Stimulated activated CD4-positive, alpha-beta T cell treated with anti-CD3 and anti-CD28 coated beads, Interleukin-2, amount 100 ng/mL, for 48 hours (primary cell): ENCODE results near the gene SPEM1.

Experiments used
- DNase-seq, 2 donors: peaks; one replicate each; pipeline ENCODE4 v3.0.0-alpha.2; 2020

Gene SPEM1

DNA sequence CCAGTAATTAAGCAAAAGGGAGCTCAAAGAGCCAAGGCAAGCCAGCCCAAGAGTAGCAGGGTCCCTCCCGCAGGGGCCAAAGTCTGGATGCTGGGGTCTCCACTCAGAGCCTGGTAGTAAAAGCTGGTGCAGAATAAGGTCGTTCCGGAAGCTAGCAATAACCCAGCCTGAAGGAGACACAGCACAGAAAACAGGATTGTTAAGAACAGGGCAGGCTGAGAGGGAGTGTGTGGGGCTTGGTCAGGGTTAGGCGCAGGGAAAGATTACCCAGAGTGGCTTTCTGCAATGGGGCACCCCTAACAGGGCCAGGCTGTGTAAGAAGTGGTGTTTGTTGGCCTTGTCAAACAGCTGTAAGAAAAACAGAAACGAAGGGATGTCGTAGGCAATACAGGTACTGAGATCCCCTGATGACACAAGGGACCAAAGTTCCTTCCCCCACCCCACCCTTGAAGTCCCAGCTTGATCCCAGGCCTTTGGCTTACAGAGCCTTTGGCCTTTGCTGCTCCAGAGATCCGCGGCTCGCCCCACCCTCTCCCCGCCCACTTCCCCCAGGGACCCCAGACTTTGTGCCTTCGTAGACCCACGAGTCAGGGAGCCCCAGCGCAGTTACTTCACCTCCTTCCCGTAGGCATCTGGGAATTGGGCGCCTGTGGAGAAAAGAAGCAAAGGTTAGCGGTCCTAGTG is 16.9 kb upstream of the SPEM1 start:
- DNase-seq = no peak

GRCh38 chr17:7403727-7403976 is 16.5 kb upstream of the SPEM1 start:
- no peak for DNase-seq

GRCh38 chr17:7403977-7404736 is 16.0 kb upstream of the SPEM1 start, which contains the start of gene TMEM256:
Gene TMEM256 (minus strand): TSS chr17:7404097. CDS start chr17:7404084, 13 bp downstream.
- peak; percentile 89 to 90 for DNase-seq

DNA sequence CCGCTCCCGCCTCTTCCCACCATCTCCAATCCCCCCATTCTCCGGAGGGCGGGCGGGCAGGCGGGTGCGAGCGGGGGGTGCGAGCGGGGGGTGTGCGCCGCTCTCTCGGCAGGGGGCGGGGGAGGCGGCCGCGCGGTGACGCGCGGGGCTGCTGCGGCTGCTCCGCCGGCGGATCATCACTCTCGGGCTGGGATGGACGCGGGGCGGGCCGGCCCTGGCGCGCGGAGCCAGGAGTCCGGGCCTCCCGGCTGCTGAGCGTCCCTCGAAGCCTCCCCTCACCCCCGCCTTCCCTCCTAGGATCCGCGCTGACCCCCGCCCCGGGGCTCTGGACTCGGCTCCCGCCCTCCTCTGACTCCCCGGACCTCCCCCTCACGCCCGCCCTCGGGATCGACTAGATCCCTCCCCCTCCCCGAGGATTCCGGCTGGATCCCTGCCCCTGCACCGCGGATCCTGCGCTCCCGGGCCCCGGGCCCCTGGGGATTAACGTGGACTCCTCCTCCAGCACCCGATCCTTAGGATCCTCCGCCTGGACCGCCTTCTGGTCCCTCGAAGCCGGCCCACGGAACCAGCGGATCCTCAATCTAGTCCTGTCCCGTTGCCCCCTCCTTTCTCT is 15.3 kb upstream of the SPEM1 start:
- DNase-seq = no peak

DNA sequence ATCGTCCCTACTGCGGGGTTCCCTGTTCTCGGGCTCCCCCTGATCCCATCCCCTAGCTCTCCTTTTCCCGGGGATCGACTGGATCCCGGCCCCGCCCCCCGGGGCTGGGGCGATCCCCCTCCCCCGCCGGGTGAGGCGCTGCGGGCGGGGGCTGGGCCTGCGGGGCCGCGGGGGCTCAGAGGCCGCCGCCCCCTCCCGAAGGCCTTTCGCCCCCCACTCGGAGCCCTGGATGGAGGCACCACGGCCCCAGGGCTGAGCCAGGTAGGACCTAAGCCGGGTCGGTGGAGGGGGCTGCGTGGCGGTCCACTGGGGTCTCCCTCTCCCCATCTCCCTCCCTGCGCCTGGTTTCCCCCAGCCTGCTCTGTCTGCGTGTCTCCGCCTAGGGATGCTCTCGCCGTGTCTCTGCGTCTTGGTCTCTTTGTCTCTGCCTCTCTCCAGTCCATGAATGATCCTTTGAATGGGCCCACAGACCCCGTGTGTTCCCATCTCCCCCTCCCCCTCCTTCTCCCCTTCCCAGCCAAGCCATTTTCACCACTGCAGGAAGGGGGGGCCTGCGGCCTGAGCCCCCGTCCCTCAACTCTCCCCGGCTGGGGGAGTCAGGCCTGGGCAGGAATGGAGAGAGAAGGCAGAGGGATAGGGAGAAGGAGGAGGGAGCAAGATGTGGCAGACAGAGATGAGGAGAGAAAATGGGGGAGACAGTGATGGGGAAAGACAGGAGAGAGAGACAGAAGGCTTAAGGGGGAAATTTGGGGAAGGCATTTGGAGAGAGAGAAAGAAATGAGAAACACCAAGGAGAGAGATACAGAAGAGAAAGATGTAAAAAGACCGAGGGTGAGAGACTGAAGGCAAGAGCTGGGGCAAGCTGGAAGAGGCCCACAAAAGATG is 14.5 kb upstream of the SPEM1 start:
- no peak for DNase-seq

DNA sequence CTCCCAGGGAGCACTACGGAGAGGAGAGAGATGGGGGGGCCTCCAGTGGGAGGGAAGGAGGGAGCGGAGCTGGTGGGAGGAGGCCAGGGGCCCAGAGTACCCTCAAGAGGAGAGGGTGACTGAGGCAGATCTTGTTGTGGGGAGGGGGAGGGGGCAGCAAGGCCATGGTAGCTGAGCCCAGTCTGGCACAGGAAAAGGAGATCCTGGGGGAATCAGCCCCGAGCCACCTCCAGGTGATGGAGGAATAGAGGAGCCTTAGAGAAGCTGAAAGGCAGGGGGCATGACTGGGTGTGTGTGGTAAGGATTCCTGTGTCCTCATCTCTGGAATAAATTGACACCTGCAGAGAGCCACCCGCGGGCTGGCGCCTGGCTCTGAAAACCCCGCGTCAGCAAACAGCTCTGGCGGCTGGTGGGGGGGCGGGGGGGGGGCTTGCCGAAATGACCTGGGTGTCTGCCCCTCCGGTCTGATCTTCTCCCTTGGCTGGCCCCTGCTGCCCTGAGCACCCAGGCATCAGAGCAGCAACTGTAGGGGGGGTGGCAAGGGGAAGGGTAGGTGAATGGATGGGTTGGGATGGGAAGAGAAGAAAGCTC is 13.8 kb upstream of the SPEM1 start:
- DNase-seq = no peak

DNA sequence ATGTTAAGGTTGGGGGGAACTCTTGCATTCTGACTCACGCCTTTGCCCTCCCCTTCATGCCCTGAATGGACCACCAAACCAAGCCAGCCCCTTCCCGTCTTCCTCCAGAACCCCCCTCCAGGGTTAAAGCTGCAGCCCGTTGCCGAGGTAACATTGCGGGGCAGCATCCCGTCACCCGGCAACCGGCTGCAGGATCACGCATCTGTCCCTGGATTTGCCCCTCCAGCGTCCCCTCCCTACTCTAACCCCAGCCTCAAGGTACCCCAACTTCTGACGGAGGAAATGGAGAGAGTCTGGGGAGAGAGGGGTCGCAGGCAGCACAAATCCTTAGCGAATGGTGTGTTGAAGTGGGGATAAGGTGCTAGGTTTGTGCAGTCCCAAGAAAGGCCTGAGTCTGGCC is 13.0 kb upstream of the SPEM1 start:
- DNase-seq = no peak

GRCh38 chr17:7407485-7408251 is 12.5 kb upstream of the SPEM1 start, which contains the start of gene NLGN2:
Gene NLGN2 (plus strand): TSS chr17:7407845. CDS start chr17:7408256, 411 bp downstream.
- no peak for DNase-seq

- DNase-seq = no peak
Measured at GRCh38 chr17:7408252-7408727, 11.8 kb upstream of the SPEM1 start.

- DNase-seq = no peak
Measured at GRCh38 chr17:7408863-7409262, 11.3 kb upstream of the SPEM1 start.

- no peak for DNase-seq
Measured at GRCh38 chr17:7409716-7410115, 10.4 kb upstream of the SPEM1 start.

- DNase-seq = no peak
Measured at GRCh38 chr17:7410634-7411426, 9.3 kb upstream of the SPEM1 start.

GRCh38 chr17:7411427-7411750 is 8.7 kb upstream of the SPEM1 start:
- DNase-seq = no peak

GRCh38 chr17:7413346-7413985 is 6.7 kb upstream of the SPEM1 start:
- no peak for DNase-seq

GRCh38 chr17:7414837-7415236 is 5.3 kb upstream of the SPEM1 start:
- DNase-seq = no peak

GRCh38 chr17:7415784-7416183 is 4.3 kb upstream of the SPEM1 start:
- DNase-seq = no peak

- no peak for DNase-seq
Measured at GRCh38 chr17:7416323-7416722, 3.8 kb upstream of the SPEM1 start.

DNA sequence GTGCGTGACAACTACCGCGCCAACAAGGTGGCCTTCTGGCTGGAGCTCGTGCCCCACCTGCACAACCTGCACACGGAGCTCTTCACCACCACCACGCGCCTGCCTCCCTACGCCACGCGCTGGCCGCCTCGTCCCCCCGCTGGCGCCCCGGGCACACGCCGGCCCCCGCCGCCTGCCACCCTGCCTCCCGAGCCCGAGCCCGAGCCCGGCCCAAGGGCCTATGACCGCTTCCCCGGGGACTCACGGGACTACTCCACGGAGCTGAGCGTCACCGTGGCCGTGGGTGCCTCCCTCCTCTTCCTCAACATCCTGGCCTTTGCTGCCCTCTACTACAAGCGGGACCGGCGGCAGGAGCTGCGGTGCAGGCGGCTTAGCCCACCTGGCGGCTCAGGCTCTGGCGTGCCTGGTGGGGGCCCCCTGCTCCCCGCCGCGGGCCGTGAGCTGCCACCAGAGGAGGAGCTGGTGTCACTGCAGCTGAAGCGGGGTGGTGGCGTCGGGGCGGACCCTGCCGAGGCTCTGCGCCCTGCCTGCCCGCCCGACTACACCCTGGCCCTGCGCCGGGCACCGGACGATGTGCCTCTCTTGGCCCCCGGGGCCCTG is 3.0 kb upstream of the SPEM1 start:
- DNase-seq = no peak

- no peak for DNase-seq
Measured at GRCh38 chr17:7418472-7419152, 1.5 kb upstream of the SPEM1 start.

GRCh38 chr17:7421186-7421585 is 1.1 kb downstream of the SPEM1 start:
- no peak for DNase-seq
